Measurements from ENCODE around the gene RAP1GDS1. TPM values are rescaled to one million over a fixed set of nuclear protein-coding genes. Genes with fewer than 3 reads are reported as not detected.

The RAP1GDS1 gene
- total and polyA plus RNA-seq, 2 experiments from 2014 or later: 49.2 to 56.7 TPM

DNA sequence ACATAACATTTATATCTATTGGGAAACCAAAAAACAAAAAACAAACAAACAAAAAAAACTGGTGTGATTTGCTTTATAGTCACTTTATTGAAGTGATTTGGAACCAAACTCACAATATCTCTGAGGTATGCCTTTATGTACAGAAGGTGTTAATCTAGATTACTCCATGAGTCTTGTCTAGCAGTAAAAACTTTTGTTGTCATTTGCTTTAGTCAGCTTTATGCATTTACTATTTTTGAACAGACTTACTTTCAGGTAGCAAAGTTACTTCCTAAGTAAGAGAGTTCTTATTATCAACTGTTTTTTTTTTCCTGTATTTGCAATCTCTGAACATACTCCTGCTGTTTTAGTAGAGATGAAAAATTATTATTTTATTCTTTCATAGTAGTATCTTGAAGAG, 39.5 kb downstream of the RAP1GDS1 start:
- peaks cover 88% of the 10 kb centered on the region for H3K79me2 ChIP-seq (ENCODE audit: insufficient read depth)
- no peaks in the 10 kb centered on the region; the same call in 1 of the 2 replicates for H3F3A ChIP-seq (ENCODE audit: insufficient read depth)
- peaks cover 6% of the 10 kb centered on the region for H3K9me3 ChIP-seq (ENCODE audit: low read depth)
- no peak overlapping the region for H3K4me3 ChIP-seq
- in situ Hi-C loops (cut with MboI): no loop called here
- H3K9me2 ChIP-seq (ENCODE audit: insufficient read depth): no peaks in the 10 kb centered on the region
- no peak overlapping the region for H3K4me2 ChIP-seq (ENCODE audit: unreplicated experiment)
- no peaks in the 10 kb centered on the region for H3K4me1 ChIP-seq (ENCODE audit: insufficient read depth)
- H3K27ac ChIP-seq: no peak overlapping the region
- H3K9ac ChIP-seq: no peak overlapping the region
- no peak for DNase-seq
- no peaks in the 10 kb centered on the region for H3K27me3 ChIP-seq (replicated peaks; ENCODE audit: insufficient read depth)
- no peaks in the 10 kb centered on the region for H4K20me1 ChIP-seq (ENCODE audit: insufficient read depth)
- peaks cover 19% of the 10 kb centered on the region; the same call in 1 of the 2 replicates for H3K36me3 ChIP-seq (ENCODE audit: low read depth)
- no peak for TF ChIP-seq EZH2phosphoT487 (IDR thresholded peaks at IDR 0.05; ENCODE audit: insufficient read depth, low read depth)
- no peak for TF ChIP-seq EZH2 (IDR thresholded peaks at IDR 0.05; ENCODE audit: insufficient read depth, poor library complexity, severe bottlenecking)
- no peak overlapping the region for H2AFZ ChIP-seq

DNA sequence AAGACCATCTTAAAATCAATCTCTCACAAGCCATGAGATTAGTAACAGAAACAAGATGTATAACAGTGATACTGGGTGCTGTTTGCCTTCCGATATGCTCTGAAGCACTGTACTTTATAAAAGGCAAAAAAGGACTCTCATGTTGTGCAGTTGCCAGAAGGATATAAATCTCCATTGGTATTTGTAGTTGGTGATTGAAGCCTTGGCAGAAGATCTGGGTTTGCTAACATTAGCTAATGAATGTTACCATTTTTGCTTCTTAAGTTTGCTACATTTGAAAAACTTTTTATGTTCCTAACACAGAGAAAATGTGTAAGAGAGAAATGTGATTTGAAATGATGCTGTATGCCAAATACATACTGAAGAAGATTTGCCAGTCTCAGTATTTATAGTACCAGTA, 44.4 kb downstream of the RAP1GDS1 start:
- in situ Hi-C loops (cut with MboI): no loop called here
- peaks cover 86% of the 10 kb centered on the region for H3K79me2 ChIP-seq (ENCODE audit: insufficient read depth)
- H3K4me3 ChIP-seq: no peak overlapping the region
- WGBS, 2 experiments (ENCODE audit: low coverage in 1 of 2, low lambda C conversion rate in 2 of 2, missing lambda C conversion rate in 2 of 2): 30% methylated on average over 1 of the region's 1 CpG
- H3K27me3 ChIP-seq (replicated peaks; ENCODE audit: insufficient read depth): no peaks in the 10 kb centered on the region
- H4K20me1 ChIP-seq (ENCODE audit: insufficient read depth): no peaks in the 10 kb centered on the region
- peaks cover 5% of the 10 kb centered on the region; the same call in 1 of the 2 replicates for H3K36me3 ChIP-seq (ENCODE audit: low read depth)
- no peak overlapping the region for H3K4me2 ChIP-seq (ENCODE audit: unreplicated experiment)
- no peaks in the 10 kb centered on the region for H3F3A ChIP-seq (ENCODE audit: insufficient read depth)
- peaks cover 6% of the 10 kb centered on the region; the same call in 1 of the 2 replicates for H3K4me1 ChIP-seq (ENCODE audit: insufficient read depth)
- H3K27ac ChIP-seq: no peak overlapping the region
- H3K9me3 ChIP-seq (ENCODE audit: low read depth): peaks cover 4% of the 10 kb centered on the region
- no peak overlapping the region for H3K9ac ChIP-seq
- no peak overlapping the region for H2AFZ ChIP-seq
- H3K9me2 ChIP-seq (ENCODE audit: insufficient read depth): no peaks in the 10 kb centered on the region
- DNase-seq: no peak
- TF ChIP-seq EZH2 (IDR thresholded peaks at IDR 0.05; ENCODE audit: insufficient read depth, poor library complexity, severe bottlenecking): no peak

- Histone ChIP-seq H3K4me1 (ENCODE audit: insufficient read depth) (peaks cover 24% of the 10 kb centered on the region), H3K27me3 (replicated peaks; ENCODE audit: insufficient read depth) (no peaks in the 10 kb centered on the region), H4K20me1 (ENCODE audit: insufficient read depth) (no peaks in the 10 kb centered on the region), H3K9me2 (ENCODE audit: insufficient read depth) (no peaks in the 10 kb centered on the region), H3F3A (ENCODE audit: insufficient read depth) (no peaks in the 10 kb centered on the region), H3K36me3 (ENCODE audit: low read depth) (no peaks in the 10 kb centered on the region), H3K27ac (no peak overlapping the region), H3K9ac (no peak overlapping the region), H3K4me2 (ENCODE audit: unreplicated experiment) (no peak overlapping the region), H2AFZ (no peak overlapping the region), H3K79me2 (ENCODE audit: insufficient read depth) (peaks cover 86% of the 10 kb centered on the region), H3K9me3 (ENCODE audit: low read depth) (no peaks in the 10 kb centered on the region), H3K4me3 (no peak overlapping the region)
- DNase-seq: no peak
- in situ Hi-C loops (cut with MboI): no loop called here
- TF ChIP-seq EZH2phosphoT487 (IDR thresholded peaks at IDR 0.05; ENCODE audit: insufficient read depth, low read depth): no peak
- TF ChIP-seq EZH2 (IDR thresholded peaks at IDR 0.05; ENCODE audit: insufficient read depth, poor library complexity, severe bottlenecking): no peak
- 58 to 61% methylated on average over 2 of the region's 2 CpGs for WGBS, 2 experiments (ENCODE audit: low coverage in 1 of 2, low lambda C conversion rate in 2 of 2, missing lambda C conversion rate in 2 of 2)
These were observed 49.7 kb downstream of the RAP1GDS1 start for GRCh38 chr4:98310867-98311266.

GRCh38 chr4:98311656-98312055, 50.5 kb downstream of the RAP1GDS1 start:
- H3K27ac ChIP-seq: no peak overlapping the region
- no peaks in the 10 kb centered on the region for H3F3A ChIP-seq (ENCODE audit: insufficient read depth)
- in situ Hi-C loops (cut with MboI): no loop called here
- H4K20me1 ChIP-seq (ENCODE audit: insufficient read depth): no peaks in the 10 kb centered on the region
- no peak for DNase-seq
- no peak overlapping the region for H3K4me3 ChIP-seq
- H3K9me2 ChIP-seq (ENCODE audit: insufficient read depth): no peaks in the 10 kb centered on the region
- H3K4me1 ChIP-seq (ENCODE audit: insufficient read depth): peaks cover 24% of the 10 kb centered on the region
- H3K36me3 ChIP-seq (ENCODE audit: low read depth): no peaks in the 10 kb centered on the region
- 96 to 99% methylated on average over 4 of the region's 4 CpGs for WGBS, 2 experiments (ENCODE audit: low coverage in 1 of 2, low lambda C conversion rate in 2 of 2, missing lambda C conversion rate in 2 of 2)
- no peaks in the 10 kb centered on the region for H3K9me3 ChIP-seq (ENCODE audit: low read depth)
- no peak overlapping the region for H2AFZ ChIP-seq
- no peak for TF ChIP-seq EZH2phosphoT487 (IDR thresholded peaks at IDR 0.05; ENCODE audit: insufficient read depth, low read depth)
- no peak overlapping the region for H3K4me2 ChIP-seq (ENCODE audit: unreplicated experiment)
- H3K9ac ChIP-seq: no peak overlapping the region
- H3K27me3 ChIP-seq (replicated peaks; ENCODE audit: insufficient read depth): no peaks in the 10 kb centered on the region
- peaks cover 86% of the 10 kb centered on the region for H3K79me2 ChIP-seq (ENCODE audit: insufficient read depth)
